Jurkat, Clone E6-1 (cell line): Measurements from ENCODE around the gene TACR1.

ENCODE experiments used
- DNase-seq: peaks from one replicate; pipeline ENCODE4 v3.0.0-alpha.2; 2011; ENCODE audit warnings: low read depth, low spot score
- H3K4me3 ChIP-seq: 2 replicates; pipeline ENCODE4 v1.5.1; 2011; ENCODE audit warnings: mild to moderate bottlenecking, low read length, control low read depth, moderate library complexity

The TACR1 gene

GRCh38 chr2:75033516-75033915 lies 165.8 kb downstream of the TACR1 start:
- no peak for DNase-seq
- no peak overlapping the region for H3K4me3 ChIP-seq

GRCh38 chr2:75031906-75032803 lies 167.2 kb downstream of the TACR1 start:
- peak; percentile 35 for DNase-seq
- H3K4me3 ChIP-seq, result no peak overlapping the region

GRCh38 chr2:75031171-75031570 lies 168.1 kb downstream of the TACR1 start:
- no peak overlapping the region for H3K4me3 ChIP-seq
- DNase-seq, result no peak

GRCh38 chr2:75030218-75031009 lies 168.9 kb downstream of the TACR1 start:
- H3K4me3 ChIP-seq, result no peak overlapping the region
- no peak for DNase-seq

GRCh38 chr2:75027886-75028285 lies 171.4 kb downstream of the TACR1 start:
- DNase-seq, result no peak
- H3K4me3 ChIP-seq, result no peak overlapping the region

- no peak for DNase-seq
- H3K4me3 ChIP-seq, result no peak overlapping the region
Observed at GRCh38 chr2:75025633-75026380, 173.5 kb downstream of the TACR1 start.

GRCh38 chr2:75025216-75025615 lies 174.1 kb downstream of the TACR1 start:
- DNase-seq, result no peak
- H3K4me3 ChIP-seq, result no peak overlapping the region

- no peak overlapping the region for H3K4me3 ChIP-seq
- no peak for DNase-seq
Observed at GRCh38 chr2:75023666-75024455, 175.5 kb downstream of the TACR1 start.

- no peak overlapping the region for H3K4me3 ChIP-seq
- DNase-seq, result no peak
Observed at GRCh38 chr2:75022516-75022915, 176.8 kb downstream of the TACR1 start.

- H3K4me3 ChIP-seq, result no peak overlapping the region
- no peak for DNase-seq
Observed at GRCh38 chr2:75021672-75022071, 177.6 kb downstream of the TACR1 start.

GRCh38 chr2:75020476-75020875 lies 178.8 kb downstream of the TACR1 start:
- H3K4me3 ChIP-seq, result no peak overlapping the region
- no peak for DNase-seq

GRCh38 chr2:75019790-75020189 lies 179.5 kb downstream of the TACR1 start:
- DNase-seq, result no peak
- H3K4me3 ChIP-seq, result no peak overlapping the region

- DNase-seq, result no peak
- H3K4me3 ChIP-seq, result no peak overlapping the region
Observed at GRCh38 chr2:75018162-75018561, 181.2 kb downstream of the TACR1 start.

GRCh38 chr2:75012080-75012479 lies 187.2 kb downstream of the TACR1 start:
- no peak overlapping the region for H3K4me3 ChIP-seq
- no peak for DNase-seq

- no peak for DNase-seq
- no peak overlapping the region for H3K4me3 ChIP-seq
Observed at GRCh38 chr2:75010571-75010970, 188.7 kb downstream of the TACR1 start.

- DNase-seq, result no peak
- H3K4me3 ChIP-seq, result no peak overlapping the region
Observed at GRCh38 chr2:75007819-75008218, 191.5 kb downstream of the TACR1 start.

GRCh38 chr2:75007061-75007460 lies 192.3 kb downstream of the TACR1 start:
- no peak overlapping the region for H3K4me3 ChIP-seq
- DNase-seq, result no peak

GRCh38 chr2:75006041-75006440 lies 193.3 kb downstream of the TACR1 start:
- DNase-seq, result no peak
- no peak overlapping the region for H3K4me3 ChIP-seq

- no peak for DNase-seq
- no peak overlapping the region for H3K4me3 ChIP-seq
Observed at GRCh38 chr2:75003773-75004172, 195.5 kb downstream of the TACR1 start.
